T-cell (primary cell): ENCODE data around the gene SIPA1L3. TPM values are rescaled to one million over a fixed set of nuclear protein-coding genes. Genes with fewer than 3 reads are reported as not detected.

Experiments used
- ATAC-seq, 4 experiments: fragments of 200-7000 bp in 3 of 4; fragments of 150-1000 bp in 1 of 4; cut with Tn5 transposase; replicated peaks in 1 of 4; 1 replicate in 3 of 4; 2 replicates in 1 of 4; pipeline ENCODE4 v1.10.0; 2021; ENCODE audit warnings: moderate library complexity in 3 of 4, mild to moderate bottlenecking in 2 of 4, moderate number of reproducible peaks in 1 of 4
- CTCF ChIA-PET, 2 donors: fragments of 300-600 bp; sonication (Branson Sonifier 250); formaldehyde crosslinking; loops; one replicate each; lab custom pipeline; 2022; ENCODE audit warnings: antibody characterized with exemption in 2 of 2; lab: Charles Lee
- POLR2A ChIA-PET, 2 donors: fragments of 300-600 bp; sonication (Branson Sonifier 250); formaldehyde crosslinking; loops; one replicate each; lab custom pipeline; 2022; ENCODE audit warnings: antibody characterized with exemption in 2 of 2; lab: Charles Lee
- DNase-seq, 35 experiments: peaks; one replicate each; pipeline versions ENCODE4 v3.0.0 to v3.0.0-alpha.2; 2013 to 2023
- H3K27ac ChIP-seq: one replicate; pipeline ENCODE4 v1.5.1; 2013; ENCODE audit warnings: low read length
- H3K27me3 ChIP-seq, 2 experiments: replicated peaks in 1 of 2; 1 replicate in 1 of 2; 2 replicates in 1 of 2; pipeline versions ENCODE4 v1.6.1 to v1.7.0; 2013; ENCODE audit warnings: low read length in 1 of 2, mixed read lengths in 1 of 2; ENCODE audit not compliant: control insufficient read depth in 2 of 2, insufficient read depth in 2 of 2; ENCODE audit errors: extremely low read depth in 1 of 2
- H3K36me3 ChIP-seq, 2 donors: 1 replicate in 1 of 2; 2 replicates in 1 of 2; pipeline versions ENCODE4 v1.6.1 to v1.7.0; 2013; ENCODE audit warnings: low read length in 1 of 2; ENCODE audit not compliant: control insufficient read depth in 2 of 2, insufficient read depth in 1 of 2; ENCODE audit errors: extremely low read depth in 1 of 2
- H3K4me1 ChIP-seq, 2 experiments: 1 replicate in 1 of 2; 2 replicates in 1 of 2; pipeline versions ENCODE4 v1.6.1 to v1.7.0; 2013; ENCODE audit warnings: low read length in 2 of 2, mixed read lengths in 1 of 2; ENCODE audit not compliant: insufficient read depth in 2 of 2, control insufficient read depth in 1 of 2; ENCODE audit errors: extremely low read depth in 1 of 2
- H3K4me3 ChIP-seq, 2 donors: 1 replicate in 1 of 2; 2 replicates in 1 of 2; pipeline versions ENCODE4 v1.5.1 to v1.7.0; 2013; ENCODE audit warnings: mild to moderate bottlenecking in 2 of 2, low read length in 1 of 2, moderate library complexity in 1 of 2; ENCODE audit not compliant: control insufficient read depth in 1 of 2; ENCODE audit errors: extremely low read depth in 1 of 2
- H3K9me3 ChIP-seq: 2 replicates; pipeline ENCODE4 v1.7.0; 2013
- H3K27ac Mint-ChIP-seq, 2 donors: one replicate each; pipeline ENCODE4 v1.8.0; 2020 to 2021; ENCODE audit warnings: mild to moderate bottlenecking in 2 of 2, mixed read lengths in 2 of 2
- H3K27me3 Mint-ChIP-seq, 2 donors: one replicate each; pipeline ENCODE4 v1.8.0; 2021 to 2022; ENCODE audit warnings: mixed read lengths in 2 of 2
- H3K36me3 Mint-ChIP-seq: one replicate; pipeline ENCODE4 v1.8.0; 2021; ENCODE audit warnings: mixed read lengths
- H3K4me1 Mint-ChIP-seq, 3 donors: one replicate each; pipeline ENCODE4 v1.8.0; 2020 to 2022; ENCODE audit warnings: mixed read lengths in 3 of 3, mild to moderate bottlenecking in 1 of 3
- H3K4me3 Mint-ChIP-seq, 3 donors: one replicate each; pipeline ENCODE4 v1.8.0; 2020 to 2022; ENCODE audit warnings: mild to moderate bottlenecking in 3 of 3, mixed read lengths in 3 of 3, moderate library complexity in 3 of 3
- H3K9me3 Mint-ChIP-seq, 3 donors: one replicate each; pipeline ENCODE4 v1.8.0; 2020 to 2022; ENCODE audit warnings: mixed read lengths in 3 of 3
- WGBS: methylation state at CpG from one replicate; pipeline ENCODE4 v1.1.5; 2013; ENCODE audit warnings: missing lambda C conversion rate; ENCODE audit not compliant: insufficient coverage; 5-methylcytosine and 5-hydroxymethylcytosine counted together
- total RNA-seq, 35 experiments: library from RNA in 6 of 35; stranded (reverse) in 6 of 35; fragments of 120-200 nt in 1 of 35; gene quantifications; one replicate each; pipeline versions ENCODE4 v1.2.1 to v1.2.4 and lab custom pipeline; 2013 to 2026

Gene SIPA1L3
- total RNA-seq, 5 donors from 2014 or later (not counting 1 experiment from before 2014, with no cell fraction given), result 26.2 to 40.6 (median 35.5) TPM

DNA sequence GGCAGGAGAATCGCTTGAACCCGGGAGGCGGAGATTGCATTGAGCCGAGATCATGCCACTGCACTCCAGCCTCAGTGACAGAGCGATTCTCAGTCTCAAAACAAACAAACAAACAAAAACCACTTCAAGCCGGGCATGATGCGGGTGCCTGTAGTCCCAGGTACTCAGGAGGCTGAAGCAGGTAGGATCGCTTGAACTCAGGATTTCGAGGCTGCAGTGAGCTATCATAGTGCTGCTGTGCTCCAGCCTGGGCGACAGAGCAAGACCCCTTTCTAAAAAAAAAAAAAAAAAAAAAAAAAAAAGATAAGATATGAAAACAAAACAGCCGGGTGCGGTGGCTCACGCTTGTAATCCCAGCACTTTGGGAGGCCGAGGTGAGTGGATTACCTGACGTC, 336.3 kb downstream of the SIPA1L3 start:
- H3K27ac ChIP-seq, result no peak overlapping the region

DNA sequence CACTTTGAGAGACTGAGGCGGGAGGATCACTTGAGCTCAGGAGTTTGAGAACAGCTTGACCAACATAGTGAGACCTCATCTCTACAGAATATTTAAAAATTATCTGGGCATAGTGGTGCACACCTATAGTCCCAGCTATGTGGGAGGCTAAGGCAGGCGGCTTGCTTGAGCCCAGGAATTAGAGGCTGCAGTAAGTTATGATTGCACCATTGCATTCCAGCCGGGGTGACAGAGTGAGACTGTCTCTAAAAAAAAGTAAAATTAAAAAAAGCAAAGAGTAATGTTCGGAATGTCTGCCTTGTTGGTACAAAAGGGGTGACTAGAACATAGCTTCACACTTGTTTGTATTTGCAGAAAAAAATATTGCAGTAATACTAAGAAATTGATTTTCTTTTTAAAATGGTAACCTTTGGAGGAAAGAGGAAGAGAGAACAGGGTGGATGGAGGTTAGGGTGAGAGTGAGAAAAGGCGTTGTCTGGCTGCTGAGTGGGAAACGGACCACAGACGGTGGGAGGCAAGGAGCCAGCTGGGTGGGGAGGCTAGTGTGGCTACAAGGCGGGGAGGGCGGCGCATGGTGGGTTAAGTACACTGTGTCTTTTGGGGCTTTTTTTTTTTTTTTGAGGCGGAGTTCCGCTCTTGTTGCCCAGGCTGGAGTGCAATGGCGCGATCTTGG, 339.0 kb downstream of the SIPA1L3 start:
- 69% methylated on average over 5 of the region's 14 CpGs for WGBS
- CTCF ChIA-PET, result interaction anchor here in 1 of 2 donors (0.6 kb wide), 1 partner anchor 215 kb away, joined by 8 read pairs; no protein-coding TSS in a partner anchor
- no peaks in the 10 kb centered on the region for H3K36me3 ChIP-seq
- ATAC-seq, result no peak
- H3K27ac Mint-ChIP-seq, result no peak overlapping the region
- H3K9me3 ChIP-seq, result no peaks in the 10 kb centered on the region
- no peak overlapping the region for H3K27ac ChIP-seq
- peaks cover 0 to 2% of the 10 kb centered on the region in 2 donors for H3K27me3 Mint-ChIP-seq
- H3K4me3 Mint-ChIP-seq, result no peak overlapping the region
- no peaks in the 10 kb centered on the region for H3K36me3 Mint-ChIP-seq
- no peaks in the 10 kb centered on the region for H3K9me3 Mint-ChIP-seq
- peaks cover 0 to 7% of the 10 kb centered on the region in 2 experiments for H3K4me1 ChIP-seq
- H3K27me3 ChIP-seq, result peaks cover 0 to 14% of the 10 kb centered on the region in 2 experiments
- peaks cover 4 to 8% (median 4%) of the 10 kb centered on the region in 3 donors for H3K4me1 Mint-ChIP-seq
- no peak for DNase-seq
- H3K4me3 ChIP-seq, result no peak overlapping the region
- POLR2A ChIA-PET, result no interaction called here

More for the DNA sequence above, 336.3 kb downstream of the SIPA1L3 start:
- Mint-ChIP-seq H3K36me3 (no peaks in the 10 kb centered on the region), H3K27ac (no peak overlapping the region), H3K4me3 (no peak overlapping the region), H3K9me3 (no peaks in the 10 kb centered on the region), H3K4me1 (peaks cover 4 to 8% (median 4%) of the 10 kb centered on the region in 3 donors), H3K27me3 (peaks cover 0 to 2% of the 10 kb centered on the region in 2 donors)
- H3K27me3 ChIP-seq, result peaks cover 0 to 22% of the 10 kb centered on the region in 2 experiments
- WGBS, result 92% methylated on average over 4 of the region's 15 CpGs
- ChIA-PET POLR2A (interaction anchor here in 1 of 2 donors (0.7 kb wide), 1 partner anchor 79 kb away, joined by 11 read pairs; no protein-coding TSS in a partner anchor), CTCF (interaction anchor here (0.6 to 1.6 kb wide), 6 partner anchors 9 to 417 kb away, joined by 4 to 13 read pairs (median 5); partner anchors contain the start of genes CATSPERG (in 1 of the 2) and PSMD8 (in 1 of the 2))
- no peaks in the 10 kb centered on the region for H3K9me3 ChIP-seq
- DNase-seq (no peak), ATAC-seq (no peak)
- peaks cover 0 to 7% of the 10 kb centered on the region in 2 experiments for H3K4me1 ChIP-seq
- H3K4me3 ChIP-seq, result no peak overlapping the region
- no peaks in the 10 kb centered on the region for H3K36me3 ChIP-seq

- CTCF ChIA-PET, result interaction anchor here in 1 of 2 donors (0.7 kb wide), 1 partner anchor 2000 kb away, joined by 16 read pairs; no protein-coding TSS in a partner anchor
- no peak for ATAC-seq
- H3K27ac Mint-ChIP-seq, result no peak overlapping the region
- peaks cover 0 to 7% of the 10 kb centered on the region in 2 experiments for H3K4me1 ChIP-seq
- no peak overlapping the region for H3K4me3 ChIP-seq
- no peaks in the 10 kb centered on the region for H3K9me3 Mint-ChIP-seq
- no peaks in the 10 kb centered on the region for H3K36me3 Mint-ChIP-seq
- H3K27ac ChIP-seq, result no peak overlapping the region
- no peaks in the 10 kb centered on the region for H3K9me3 ChIP-seq
- no peak for DNase-seq
- no peak overlapping the region for H3K4me3 Mint-ChIP-seq
- H3K4me1 Mint-ChIP-seq, result peaks cover 4 to 8% (median 6%) of the 10 kb centered on the region in 3 donors
- no peaks in the 10 kb centered on the region for H3K36me3 ChIP-seq
- peaks cover 4 to 6% of the 10 kb centered on the region in 2 donors for H3K27me3 Mint-ChIP-seq
- WGBS, result no CpG with 5 or more reads among the region's 5 CpGs
- peaks cover 0 to 17% of the 10 kb centered on the region in 2 experiments for H3K27me3 ChIP-seq
- POLR2A ChIA-PET, result no interaction called here
These were observed 340.1 kb downstream of the SIPA1L3 start for GRCh38 chr19:38247126-38247525.

GRCh38 chr19:38247734-38248268, 340.8 kb downstream of the SIPA1L3 start:
- no peak overlapping the region for H3K27ac Mint-ChIP-seq
- CTCF ChIA-PET, result interaction anchor here in 1 of 2 donors (0.7 kb wide), 1 partner anchor 1999 kb away, joined by 16 read pairs; no protein-coding TSS in a partner anchor
- ATAC-seq, result no peak

DNA sequence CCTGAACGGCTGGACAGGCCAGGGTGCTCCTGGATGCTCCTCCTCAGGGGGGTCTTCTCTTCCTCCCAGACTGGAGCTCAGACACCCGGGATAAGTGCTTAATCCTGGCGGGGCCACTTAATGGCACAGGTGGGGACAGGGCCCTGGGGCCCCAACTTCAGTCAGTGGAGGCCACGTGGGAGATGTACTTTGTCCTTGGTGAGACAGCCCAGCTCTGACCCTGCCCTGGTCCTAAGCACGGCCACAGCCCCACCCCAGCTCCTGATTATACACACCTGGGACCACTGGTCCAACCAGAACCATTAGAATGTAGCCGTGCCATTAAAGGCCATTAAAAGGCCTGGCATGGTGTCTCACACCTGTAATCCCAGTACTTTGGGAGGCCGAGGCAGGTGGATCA, 341.4 kb downstream of the SIPA1L3 start:
- no peaks in the 10 kb centered on the region for H3K9me3 ChIP-seq
- Mint-ChIP-seq H3K27me3 (peaks cover 4 to 6% of the 10 kb centered on the region in 2 donors), H3K27ac (no peak overlapping the region), H3K4me1 (peaks cover 4 to 8% (median 6%) of the 10 kb centered on the region in 3 donors), H3K36me3 (no peaks in the 10 kb centered on the region), H3K4me3 (no peak overlapping the region), H3K9me3 (no peaks in the 10 kb centered on the region)
- ChIA-PET POLR2A (no interaction called here), CTCF (no interaction called here)
- no peaks in the 10 kb centered on the region for H3K36me3 ChIP-seq
- peaks cover 0 to 23% of the 10 kb centered on the region in 2 experiments for H3K27me3 ChIP-seq
- WGBS, result 88% methylated on average over 7 of the region's 7 CpGs
- no peak for ATAC-seq
- peaks cover 0 to 6% of the 10 kb centered on the region in 2 experiments for H3K4me1 ChIP-seq
- no peak overlapping the region for H3K4me3 ChIP-seq
- DNase-seq, result no peak
- H3K27ac ChIP-seq, result no peak overlapping the region

More at GRCh38 chr19:38247734-38248268, 340.8 kb downstream of the SIPA1L3 start:
- Mint-ChIP-seq H3K9me3 (no peaks in the 10 kb centered on the region), H3K4me3 (no peak overlapping the region), H3K36me3 (no peaks in the 10 kb centered on the region), H3K27me3 (peaks cover 4 to 6% of the 10 kb centered on the region in 2 donors), H3K4me1 (peaks cover 4 to 8% (median 6%) of the 10 kb centered on the region in 3 donors)
- H3K27ac ChIP-seq, result no peak overlapping the region
- H3K27me3 ChIP-seq, result peaks cover 0 to 23% of the 10 kb centered on the region in 2 experiments
- no peak for DNase-seq
- WGBS, result 68% methylated on average over 3 of the region's 9 CpGs
- POLR2A ChIA-PET, result no interaction called here
- no peaks in the 10 kb centered on the region for H3K9me3 ChIP-seq
- H3K4me3 ChIP-seq, result no peak overlapping the region
- H3K36me3 ChIP-seq, result no peaks in the 10 kb centered on the region
- peaks cover 0 to 7% of the 10 kb centered on the region in 2 experiments for H3K4me1 ChIP-seq

- peaks cover 0 to 5% (median 0%) of the 10 kb centered on the region in 3 donors for H3K4me1 Mint-ChIP-seq
- H3K9me3 Mint-ChIP-seq, result no peaks in the 10 kb centered on the region
- ChIA-PET CTCF (interaction anchor here in 1 of 2 donors (0.6 kb wide), 1 partner anchor 14 kb away, joined by 4 read pairs; no protein-coding TSS in a partner anchor), POLR2A (no interaction called here)
- no peak for DNase-seq
- H3K36me3 Mint-ChIP-seq, result no peaks in the 10 kb centered on the region
- Histone ChIP-seq H3K36me3 (no peaks in the 10 kb centered on the region), H3K9me3 (no peaks in the 10 kb centered on the region), H3K4me1 (no peaks in the 10 kb centered on the region), H3K27me3 (peaks cover 0 to 27% of the 10 kb centered on the region in 2 experiments), H3K27ac (no peak overlapping the region), H3K4me3 (no peak overlapping the region)
- no peak overlapping the region for H3K27ac Mint-ChIP-seq
- ATAC-seq, result no peak
- peaks cover 9 to 12% of the 10 kb centered on the region in 2 donors for H3K27me3 Mint-ChIP-seq
- H3K4me3 Mint-ChIP-seq, result no peak overlapping the region
These were observed 343.4 kb downstream of the SIPA1L3 start for GRCh38 chr19:38250428-38250820.
